Activated CD8-positive, alpha-beta memory T cell treated with anti-CD3 and anti-CD28 coated beads for 4 hours (primary cell): Measurements from ENCODE around the gene LNP1.
"Not testable (repeated sequence)": the region's sequence is repeated elsewhere in the genome, so short reads cannot be mapped to it uniquely, and the experiment has no call there.

Source experiments
- DNase-seq, 2 donors: peaks; one replicate each; pipeline ENCODE4 v3.0.0-alpha.2; 2020; ENCODE audit warnings: low read depth in 2 of 2

LNP1 gene

DNA sequence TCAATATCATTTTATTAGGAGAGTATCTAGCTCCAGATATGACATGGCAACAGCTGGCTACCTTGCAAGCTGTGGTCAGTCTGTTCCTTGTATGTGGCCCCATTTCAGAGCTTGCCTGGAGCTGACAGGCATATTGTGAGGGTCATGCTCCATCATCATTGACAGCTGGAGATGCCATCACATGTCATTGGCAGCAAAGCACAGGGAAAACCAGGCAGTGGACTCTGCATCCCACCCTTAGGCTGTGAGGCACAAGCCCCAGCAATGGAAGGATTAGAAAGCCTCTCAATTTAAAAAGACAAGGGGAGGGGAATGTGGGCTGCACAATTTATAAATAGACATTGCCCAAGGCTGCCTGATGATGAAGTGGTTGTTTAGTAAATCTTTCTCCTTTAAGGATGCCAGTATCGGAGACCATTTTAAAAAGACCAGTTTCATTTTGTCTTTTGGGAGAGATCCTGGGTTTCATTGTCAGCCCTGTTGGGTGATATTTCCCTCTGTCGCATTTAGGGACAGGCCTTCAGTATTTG lies 27.9 kb downstream of the LNP1 start:
- DNase-seq: no peak

DNA sequence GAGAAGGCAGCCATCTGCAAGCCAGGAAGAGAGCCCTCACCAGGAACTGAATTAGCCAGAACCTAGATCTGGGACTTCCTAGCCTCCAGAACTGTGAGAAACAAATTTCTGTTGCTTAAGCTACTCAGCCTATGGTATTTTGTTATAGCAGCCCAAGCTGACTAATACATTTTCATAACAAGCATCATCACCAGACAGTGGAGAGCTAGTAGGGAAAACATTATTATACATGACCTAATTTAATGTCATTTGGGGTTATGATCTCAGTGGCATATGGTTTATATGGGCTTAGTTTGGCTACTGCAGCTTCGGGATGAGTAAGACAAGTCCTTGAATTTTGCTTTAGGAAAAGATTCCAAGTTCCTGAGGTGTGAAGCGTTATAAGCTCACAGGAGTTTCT lies 35.6 kb downstream of the LNP1 start:
- DNase-seq: no peak

- no peak for DNase-seq
Observed at GRCh38 chr3:100437721-100438622, 36.6 kb downstream of the LNP1 start.

- no peak for DNase-seq
Observed at GRCh38 chr3:100438623-100438974, 37.3 kb downstream of the LNP1 start.

- DNase-seq: no peak
Observed at GRCh38 chr3:100440895-100441294, 39.6 kb downstream of the LNP1 start.

- no peak for DNase-seq
Observed at GRCh38 chr3:100443690-100444089, 42.4 kb downstream of the LNP1 start.

GRCh38 chr3:100447067-100447466 lies 45.7 kb downstream of the LNP1 start:
- not testable (repeated sequence) for DNase-seq

GRCh38 chr3:100448079-100448478 lies 46.7 kb downstream of the LNP1 start:
- DNase-seq: no peak

DNA sequence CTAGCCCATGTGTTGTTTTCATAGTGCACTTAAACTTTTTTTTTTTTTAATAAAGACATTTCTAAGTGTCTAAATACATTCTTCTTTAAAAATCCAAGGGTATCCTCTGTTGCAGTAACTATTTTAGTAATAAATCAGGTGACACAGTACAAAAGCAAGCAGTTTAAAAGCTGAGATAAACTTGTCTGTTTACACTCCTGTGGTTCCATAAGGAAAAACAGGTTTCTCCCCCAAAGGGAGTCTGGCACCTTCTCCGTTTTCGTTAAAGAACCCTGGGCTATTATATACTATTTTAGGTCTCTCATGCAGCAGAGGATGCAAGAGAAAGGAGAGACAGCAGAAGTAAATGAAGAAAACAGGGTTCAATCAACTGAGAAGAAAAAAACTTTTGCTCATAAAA lies 47.9 kb downstream of the LNP1 start:
- DNase-seq: no peak

- DNase-seq: no peak
Observed at GRCh38 chr3:100454677-100455076, 53.3 kb downstream of the LNP1 start.

DNA sequence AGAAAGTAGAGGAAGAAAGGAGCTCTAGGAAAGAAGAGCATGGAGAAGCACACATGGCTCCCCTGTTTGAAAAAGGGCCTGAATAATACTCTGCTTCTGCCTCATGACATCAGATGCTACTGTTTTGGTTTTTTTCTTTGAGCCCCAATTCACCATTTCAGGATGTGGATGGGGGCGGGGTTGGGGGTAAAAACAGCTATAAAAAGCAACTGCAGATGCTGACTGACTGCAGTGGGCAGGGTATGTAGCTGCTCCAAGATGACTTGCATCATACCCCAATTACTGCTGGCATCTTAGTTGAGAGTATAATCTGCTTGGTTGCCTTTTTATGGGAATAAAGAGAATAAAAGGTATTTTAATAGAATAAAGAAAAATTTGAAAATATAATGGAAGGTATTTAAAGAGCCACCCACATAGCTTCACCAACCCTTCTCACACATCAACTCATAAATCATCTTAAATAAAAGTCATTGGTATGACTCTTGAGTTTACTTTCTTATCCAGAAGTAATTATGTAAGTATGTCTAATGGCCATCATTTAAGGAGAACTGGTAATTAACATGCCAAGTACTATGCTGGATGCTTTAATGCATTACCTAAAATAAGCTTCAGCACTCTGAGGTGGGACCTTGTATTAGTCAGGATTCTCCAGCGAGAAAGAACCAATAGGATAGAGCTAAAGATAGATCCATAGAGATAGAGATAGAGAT lies 54.7 kb downstream of the LNP1 start:
- no peak for DNase-seq

- no peak for DNase-seq
Observed at GRCh38 chr3:100456745-100457144, 55.4 kb downstream of the LNP1 start.

DNA sequence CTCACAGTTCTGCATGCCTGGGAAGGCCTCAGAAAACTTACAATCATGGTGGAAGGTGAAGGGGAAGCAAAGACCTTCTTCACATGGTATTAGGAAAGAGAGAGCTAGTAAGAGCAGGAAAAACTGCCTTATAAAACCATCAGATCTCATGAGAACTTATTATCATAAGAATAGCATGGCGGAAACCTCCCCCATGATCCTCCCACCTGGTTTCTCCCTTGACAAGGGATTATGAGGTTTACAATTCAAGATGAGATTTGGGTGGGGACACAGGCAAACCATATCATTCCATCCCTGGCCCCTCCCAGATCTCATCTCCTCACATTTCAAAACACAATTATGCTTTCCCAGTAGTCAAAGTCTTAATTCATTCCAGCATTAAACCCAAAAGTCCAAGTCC lies 56.5 kb downstream of the LNP1 start:
- no peak for DNase-seq

GRCh38 chr3:100458814-100459213 lies 57.5 kb downstream of the LNP1 start:
- no peak for DNase-seq

DNA sequence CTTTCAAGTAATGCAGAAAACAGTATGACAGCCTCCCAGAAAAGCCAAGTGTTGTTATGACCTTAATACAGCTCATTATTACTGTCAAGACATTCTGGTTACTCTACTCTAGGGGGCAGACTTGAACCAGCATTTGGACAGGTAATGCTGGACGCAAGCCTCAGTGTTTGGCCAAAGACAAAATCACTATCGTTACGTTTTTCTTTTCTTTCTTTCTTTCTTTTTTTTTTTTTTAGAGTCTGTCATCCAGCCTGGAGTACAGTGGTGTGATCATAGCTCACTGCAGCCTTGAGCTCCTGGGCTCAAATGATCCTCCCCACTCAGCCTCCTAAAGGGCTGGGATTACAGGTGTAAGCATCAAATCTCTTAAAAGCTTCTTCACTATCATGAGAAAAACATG lies 61.7 kb downstream of the LNP1 start:
- DNase-seq: no peak

- DNase-seq: no peak
Observed at GRCh38 chr3:100463646-100464155, 62.4 kb downstream of the LNP1 start.

- DNase-seq: no peak
Observed at GRCh38 chr3:100465892-100466777, 64.8 kb downstream of the LNP1 start.

DNA sequence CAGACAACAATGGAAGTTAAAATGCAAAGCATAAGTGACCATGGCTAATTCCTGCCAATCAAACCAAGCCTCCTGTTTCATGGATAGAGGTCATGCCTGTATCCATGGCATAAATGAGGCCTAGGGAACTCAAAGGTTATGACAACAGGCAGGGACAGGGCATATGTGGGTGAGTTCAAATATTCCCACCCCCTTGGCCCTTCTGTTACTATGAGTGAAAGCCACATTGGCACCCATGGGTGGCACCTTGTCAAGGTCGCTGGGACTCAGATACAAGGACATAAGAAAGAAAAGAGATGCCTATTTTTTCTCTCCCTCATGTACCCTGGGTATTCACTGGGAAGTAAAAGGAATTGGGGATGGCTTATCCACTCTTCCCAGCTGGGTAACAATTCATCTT lies 65.8 kb downstream of the LNP1 start:
- DNase-seq: no peak

- DNase-seq: no peak
Observed at GRCh38 chr3:100468676-100469075, 67.3 kb downstream of the LNP1 start.

- no peak for DNase-seq
Observed at GRCh38 chr3:100470951-100471350, 69.6 kb downstream of the LNP1 start.

DNA sequence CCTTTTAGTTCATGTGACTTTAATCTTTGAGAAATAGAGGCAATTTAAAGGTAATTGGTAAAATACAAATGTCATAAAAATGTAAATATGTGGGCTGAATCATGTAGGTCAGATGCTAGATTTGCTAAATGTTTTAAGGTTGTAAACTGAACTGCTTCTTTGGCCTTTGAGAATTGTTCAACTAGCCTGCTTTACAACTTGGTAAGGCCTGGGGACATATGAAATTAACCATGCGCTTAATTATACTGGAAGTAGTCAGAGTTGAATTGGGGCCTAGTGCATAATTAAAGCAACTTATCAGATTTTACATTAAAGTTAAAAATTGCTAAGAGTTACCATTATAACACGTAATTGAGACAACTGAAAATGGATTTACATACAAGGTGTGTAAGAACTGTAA lies 70.1 kb downstream of the LNP1 start:
- no peak for DNase-seq

DNA sequence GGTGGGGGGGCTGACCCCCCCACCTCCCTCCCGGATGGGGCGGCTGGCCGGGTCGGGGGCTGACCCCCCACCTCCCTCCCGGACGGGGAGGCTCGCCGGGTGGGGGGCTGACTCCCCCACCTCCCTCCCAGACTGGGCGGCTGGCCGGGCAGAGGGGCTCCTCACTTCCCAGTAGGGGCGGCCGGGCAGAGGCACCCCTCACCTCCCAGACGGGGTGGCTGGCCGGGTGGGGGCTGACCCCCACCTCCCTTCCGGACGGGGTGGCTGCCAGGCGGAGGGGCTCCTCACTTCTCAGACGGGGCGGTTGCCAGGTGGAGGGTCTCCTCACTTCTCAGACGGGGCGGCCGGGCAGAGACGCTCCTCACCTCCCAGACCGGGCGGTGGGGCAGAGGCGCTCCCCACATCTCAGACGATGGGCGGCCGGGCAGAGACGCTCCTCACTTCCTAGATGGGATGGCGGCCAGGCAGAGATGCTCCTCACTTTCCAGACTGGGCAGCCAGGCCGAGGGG lies 76.6 kb downstream of the LNP1 start:
- DNase-seq: not testable (repeated sequence)
